Activated CD8-positive, alpha-beta T cell treated with anti-CD3 and anti-CD28 coated beads for 36 hours (primary cell): Measurements from ENCODE around the gene LAMA1. TPM values are rescaled to one million over a fixed set of nuclear protein-coding genes. Genes with fewer than 3 reads are reported as not detected.

Source experiments
- ATAC-seq: fragments of 200-7000 bp; cut with Tn5 transposase; one replicate; pipeline ENCODE4 v1.10.0; 2021; ENCODE audit warnings: mild to moderate bottlenecking, moderate library complexity
- CTCF ChIA-PET: fragments of 350-600 bp; sonication (Branson Sonifier 250); formaldehyde crosslinking; loops from one replicate; lab custom pipeline; 2021; ENCODE audit warnings: antibody characterized with exemption; lab: Charles Lee
- POLR2A ChIA-PET: fragments of 350-600 bp; sonication (Branson Sonifier 250); formaldehyde crosslinking; loops from one replicate; lab custom pipeline; 2021; ENCODE audit warnings: antibody characterized with exemption; lab: Charles Lee
- DNase-seq: peaks from one replicate; pipeline ENCODE4 v3.0.0-alpha.2; 2020
- H3K27ac Mint-ChIP-seq: one replicate; pipeline ENCODE4 v1.8.0; 2021; ENCODE audit warnings: mild to moderate bottlenecking, mixed read lengths
- H3K27me3 Mint-ChIP-seq: one replicate; pipeline ENCODE4 v1.8.0; 2021; ENCODE audit warnings: mixed read lengths
- H3K36me3 Mint-ChIP-seq: one replicate; pipeline ENCODE4 v1.8.0; 2021; ENCODE audit warnings: low read depth, mixed read lengths
- H3K4me1 Mint-ChIP-seq: one replicate; pipeline ENCODE4 v1.8.0; 2021; ENCODE audit warnings: low read depth, mixed read lengths
- H3K4me3 Mint-ChIP-seq: one replicate; pipeline ENCODE4 v1.8.0; 2021; ENCODE audit warnings: mild to moderate bottlenecking, moderate library complexity, mixed read lengths
- H3K9me3 Mint-ChIP-seq: one replicate; pipeline ENCODE4 v1.8.0; 2021; ENCODE audit warnings: mixed read lengths
- CTCF ChIP-seq: fragments of 200-600 bp; IDR thresholded peaks from one replicate; pipeline ENCODE4 v1.8.0; 2022; ENCODE audit warnings: antibody characterized with exemption, mild to moderate bottlenecking
- intact Hi-C: fragments of 100-400 bp; cut with micrococcal nuclease; formaldehyde crosslinking; loops from one replicate; pipeline ENCODE4 v1.10.0; 2022
- total RNA-seq, 2 experiments: library from RNA; stranded (reverse); gene quantifications; one replicate each; pipeline ENCODE4 v1.2.3, GENCODE V29; 2021

LAMA1 gene
- total RNA-seq, 2 experiments from 2014 or later, result not detected

DNA sequence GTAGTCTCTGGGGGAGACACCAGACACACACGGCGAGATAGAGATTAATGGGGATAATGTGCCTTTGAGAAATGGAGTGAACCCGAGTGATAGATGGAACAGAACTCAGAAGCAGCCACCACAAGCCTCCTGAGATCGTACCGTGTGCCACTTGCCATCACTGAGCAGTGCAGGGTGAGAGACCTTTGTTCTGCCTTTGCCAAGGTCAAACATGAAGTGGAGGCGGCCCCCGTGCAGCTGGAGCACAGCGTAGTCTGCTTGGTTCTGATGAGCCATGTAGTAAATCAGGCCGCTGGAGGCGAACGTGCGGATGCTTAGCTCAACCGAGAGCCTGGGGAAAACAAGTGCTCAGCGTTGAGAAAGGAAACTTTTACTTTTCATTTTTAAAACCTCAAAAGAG lies 167.0 kb downstream of the LAMA1 start:
- ATAC-seq, result no peak
- H3K9me3 Mint-ChIP-seq, result peaks cover 5% of the 10 kb centered on the region
- ChIA-PET CTCF (no interaction called here), POLR2A (no interaction called here)
- no peak overlapping the region for H3K27ac Mint-ChIP-seq
- no peaks in the 10 kb centered on the region for H3K27me3 Mint-ChIP-seq
- H3K36me3 Mint-ChIP-seq, result no peaks in the 10 kb centered on the region
- no peak for TF ChIP-seq CTCF
- intact Hi-C loops, result no loop called here
- H3K4me3 Mint-ChIP-seq, result no peak overlapping the region
- DNase-seq, result no peak
- H3K4me1 Mint-ChIP-seq, result no peaks in the 10 kb centered on the region

GRCh38 chr18:6949800-6950586 lies 167.6 kb downstream of the LAMA1 start:
- peaks cover 5% of the 10 kb centered on the region for H3K9me3 Mint-ChIP-seq
- CTCF ChIA-PET, result no interaction called here
- intact Hi-C loops, result no loop called here
- H3K27me3 Mint-ChIP-seq, result no peaks in the 10 kb centered on the region
- H3K36me3 Mint-ChIP-seq, result no peaks in the 10 kb centered on the region
- H3K4me3 Mint-ChIP-seq, result no peak overlapping the region
- TF ChIP-seq CTCF, result no peak
- DNase-seq, result no peak
- POLR2A ChIA-PET, result no interaction called here
- ATAC-seq, result no peak
- H3K4me1 Mint-ChIP-seq, result no peaks in the 10 kb centered on the region
- H3K27ac Mint-ChIP-seq, result no peak overlapping the region

- Mint-ChIP-seq H3K27ac (no peak overlapping the region), H3K27me3 (no peaks in the 10 kb centered on the region), H3K4me1 (no peaks in the 10 kb centered on the region), H3K36me3 (no peaks in the 10 kb centered on the region), H3K4me3 (no peak overlapping the region), H3K9me3 (peaks cover 5% of the 10 kb centered on the region)
- POLR2A ChIA-PET, result interaction anchor here (0.6 kb wide), 1 partner anchor 103 kb away, joined by 3 read pairs; no protein-coding TSS in a partner anchor
- TF ChIP-seq CTCF, result no peak
- CTCF ChIA-PET, result no interaction called here
- DNase-seq (no peak), ATAC-seq (no peak)
- intact Hi-C loops, result no loop called here
These were observed 169.1 kb downstream of the LAMA1 start for GRCh38 chr18:6948281-6949055.

GRCh38 chr18:6947338-6948030 lies 170.1 kb downstream of the LAMA1 start:
- CTCF ChIA-PET, result no interaction called here
- DNase-seq (no peak), ATAC-seq (no peak)

More at GRCh38 chr18:6947338-6948030, 170.1 kb downstream of the LAMA1 start:
- H3K36me3 Mint-ChIP-seq, result no peaks in the 10 kb centered on the region
- no peak overlapping the region for H3K27ac Mint-ChIP-seq
- H3K4me3 Mint-ChIP-seq, result no peak overlapping the region
- H3K9me3 Mint-ChIP-seq, result peaks cover 5% of the 10 kb centered on the region
- intact Hi-C loops, result no loop called here
- no peak for TF ChIP-seq CTCF
- H3K4me1 Mint-ChIP-seq, result no peaks in the 10 kb centered on the region
- no peaks in the 10 kb centered on the region for H3K27me3 Mint-ChIP-seq
- POLR2A ChIA-PET, result no interaction called here
